H4 (cell line): ENCODE data around the gene PSMD6. TPM values are rescaled to one million over a fixed set of nuclear protein-coding genes. Genes with fewer than 3 reads are reported as not detected.

Experiments
- total RNA-seq: library from RNA; depleted of rRNA; stranded (reverse); fragments of >200 nt; shearing (Covaris generic); gene quantifications from 2 replicates; pipeline ENCODE4 v1.2.3, GENCODE V29; 2014; rRNA removed

Gene PSMD6
- total RNA-seq, 1 experiment from 2014 or later = 104 TPM

Other genes starting within 250 kb of the PSMD6 start
- not detected in 2 replicates for gene C3orf49, start 204.2 kb downstream of the PSMD6 start, total RNA-seq
- 80.1 and 81.8 TPM in 2 replicates for gene THOC7, start 159.7 kb downstream of the PSMD6 start, total RNA-seq
- 3.7 and 4.0 TPM in 2 replicates for gene ATXN7, start 159.6 kb downstream of the PSMD6 start, total RNA-seq
- not detected in 2 replicates for gene SCAANT1, start 111.1 kb downstream of the PSMD6 start, total RNA-seq
- 2.5 and 3.1 TPM in 2 replicates for gene PRICKLE2, start 202.0 kb upstream of the PSMD6 start, total RNA-seq